ENCODE results near the gene ACTR8. TPM values are rescaled to one million over a fixed set of nuclear protein-coding genes. Genes with fewer than 3 reads are reported as not detected.

Gene ACTR8
- total and polyA plus RNA-seq, 2 of the 13 experiments (the other 11 are each of a cell fraction or from before 2014, with no cell fraction given) = 15.5 to 29.0 TPM

- TF ChIP-seq ZBTB2 (CRISPR knock-in tag; IDR thresholded peaks at IDR 0.05; ENCODE audit: low read depth) (peak; percentile 66; the same call in 1 of the 2 replicates), ZNF367 (CRISPR knock-in tag; IDR thresholded peaks at IDR 0.05; ENCODE audit: borderline replicate concordance) (peak; percentile 74; the same call in 1 of the 2 replicates), ZNF234 (CRISPR knock-in tag; conservative IDR thresholded peaks at IDR 0.05) (no peak), SP2 (CRISPR knock-in tag; IDR thresholded peaks at IDR 0.05) (0 out of 2 replicates have a peak, but pooled peaks have one; percentile 26), MTERF4 (CRISPR knock-in tag; IDR thresholded peaks at IDR 0.05) (no peak; the same call in none of the 2 replicates), CENPX (CRISPR knock-in tag; IDR thresholded peaks at IDR 0.05) (no peak), POLR2G (IDR thresholded peaks at IDR 0.05; ENCODE audit: low read depth, low read length) (peak; percentile 98), ZNF296 (CRISPR knock-in tag; conservative IDR thresholded peaks at IDR 0.05) (0 out of 2 replicates have a peak, but pooled peaks have one; percentile 35), ZNF83 (CRISPR knock-in tag; IDR thresholded peaks at IDR 0.05; ENCODE audit: borderline replicate concordance) (no peak), GPN1 (CRISPR knock-in tag; IDR thresholded peaks at IDR 0.05; ENCODE audit: borderline replicate concordance) (peak; percentile 33; the same call in 1 of the 2 replicates), SP4 (CRISPR knock-in tag; IDR thresholded peaks at IDR 0.05) (peak; percentile 75), HOXA5 (CRISPR knock-in tag; IDR thresholded peaks at IDR 0.05) (0 out of 2 replicates have a peak, but pooled peaks have one; percentile 63), ZNF264 (CRISPR knock-in tag; IDR thresholded peaks at IDR 0.05) (peak; percentile 15; the same call in 1 of the 2 replicates), NKX3-1 (CRISPR knock-in tag; IDR thresholded peaks at IDR 0.05) (peak; percentile 76), IKZF1 (IDR thresholded peaks at IDR 0.05) (no peak), ZFP90 (CRISPR knock-in tag; IDR thresholded peaks at IDR 0.05; ENCODE audit: borderline replicate concordance) (peak; percentile 82; the same call in 1 of the 2 replicates), ZNF260 (CRISPR knock-in tag; IDR thresholded peaks at IDR 0.05; ENCODE audit: borderline replicate concordance, low read depth) (no peak), ZNF318 (CRISPR knock-in tag; IDR thresholded peaks at IDR 0.05) (peak; percentile 64; the same call in 1 of the 2 replicates)
- TF ChIP-seq, protein P1, sequence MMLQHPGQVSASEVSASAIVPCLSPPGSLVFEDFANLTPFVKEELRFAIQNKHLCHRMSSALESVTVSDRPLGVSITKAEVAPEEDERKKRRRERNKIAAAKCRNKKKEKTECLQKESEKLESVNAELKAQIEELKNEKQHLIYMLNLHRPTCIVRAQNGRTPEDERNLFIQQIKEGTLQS (CRISPR knock-in tag; IDR thresholded peaks at IDR 0.05) = peak; percentile 25; the same call in 1 of the 2 replicates
These were observed 35.7 kb downstream of the ACTR8 start, which contains the start of the genes CHDH and IL17RB (continued) for GRCh38 chr3:53846134-53846850.

All from HepG2 (cell line).